HepG2 (cell line): ENCODE results near the gene FGGY. TPM values are rescaled to one million over a fixed set of nuclear protein-coding genes. Genes with fewer than 3 reads are reported as not detected.

Experiments
- ATAC-seq: fragments of 200-7000 bp; cut with Tn5 transposase; 3 replicates; pipeline ENCODE4 v1.9.1; 2020; ENCODE audit warnings: mild to moderate bottlenecking, moderate library complexity
- BruUV-seq: library from RNA; stranded (reverse); fragments of 400-500 nt; replicated peaks from 2 replicates; lab custom pipeline; 2021; lab: Mats Ljungman, UMichigan
- CTCF ChIA-PET: fragments of 300-600 bp; formaldehyde crosslinking; extraction: SDS; loops from one replicate; lab custom pipeline; 2021; ENCODE audit warnings: low total read pairs, inconsistent platforms, low intra/inter-chr PET ratio; lab: Yijun Ruan, JAX
- POLR2A ChIA-PET: fragments of 350-600 bp; sonication (Branson Sonifier 250); formaldehyde crosslinking; loops from one replicate; lab custom pipeline; 2020; ENCODE audit warnings: antibody characterized with exemption, inconsistent platforms; lab: Yijun Ruan, JAX
- DNase-seq: peaks from one replicate; pipeline ENCODE4 v3.0.0-alpha.2; 2015; ENCODE audit warnings: low spot score
- FAIRE-seq: peaks from 3 replicates; lab custom pipeline; 2011; peaks lifted over from hg19 to GRCh38; lab: Jason Lieb, UNC
- H2AFZ ChIP-seq: one replicate; pipeline ENCODE4 v1.6.1; 2011; ENCODE audit warnings: low read length, inconsistent platforms
- H3K27ac ChIP-seq: fragments of 300-600 bp; 3 replicates; pipeline ENCODE4 v1.8.0; 2011; ENCODE audit warnings: mixed run types, mild to moderate bottlenecking, mixed read lengths, low read length, inconsistent platforms; ENCODE audit not compliant: insufficient read depth; ENCODE audit errors: extremely low read length
- H3K27me3 ChIP-seq, 2 experiments: fragments of 200-600 bp in 1 of 2; 2 replicates in 1 of 2; 3 replicates in 1 of 2; pipeline versions ENCODE4 v1.6.0 to v1.8.0; 2011; ENCODE audit warnings: low read length in 2 of 2, mild to moderate bottlenecking in 2 of 2, moderate library complexity in 2 of 2, inconsistent platforms in 1 of 2; ENCODE audit not compliant: insufficient read depth in 2 of 2, control insufficient read depth in 1 of 2
- H3K36me3 ChIP-seq, 2 experiments: fragments of 200-600 bp in 1 of 2; replicated peaks in 1 of 2; 2 replicates in 1 of 2; 3 replicates in 1 of 2; pipeline versions ENCODE4 v1.5.1 to v1.8.0; 2011; ENCODE audit warnings: low read length in 2 of 2, inconsistent platforms in 1 of 2; ENCODE audit not compliant: insufficient read depth in 2 of 2, control insufficient read depth in 1 of 2
- H3K4me1 ChIP-seq: 2 replicates; pipeline ENCODE4 v1.5.1; 2012; ENCODE audit warnings: low read length, inconsistent platforms; ENCODE audit not compliant: insufficient read depth
- H3K4me2 ChIP-seq: 2 replicates; pipeline ENCODE4 v1.6.0; 2011; ENCODE audit warnings: low read depth, low read length, inconsistent platforms
- H3K4me3 ChIP-seq, 3 experiments: fragments of 200-600 bp in 1 of 3; sonication (generic), shearing (Covaris generic) in 1 of 3; replicated peaks in 1 of 3; 2 replicates each; pipeline ENCODE4 v1.5.1; 2011 to 2016; ENCODE audit warnings: low read length in 3 of 3, inconsistent platforms in 2 of 3, low read depth in 2 of 3, mild to moderate bottlenecking in 2 of 3, control low read depth in 1 of 3, mixed read lengths in 1 of 3; ENCODE audit not compliant: insufficient read depth in 1 of 3
- H3K79me2 ChIP-seq: one replicate; pipeline ENCODE4 v1.6.1; 2011; ENCODE audit warnings: low read length, inconsistent platforms; ENCODE audit not compliant: insufficient read depth
- H3K9ac ChIP-seq: 2 replicates; pipeline ENCODE4 v1.6.0; 2011; ENCODE audit warnings: mild to moderate bottlenecking, low read depth, low read length, inconsistent platforms; ENCODE audit not compliant: insufficient read depth
- H3K9me3 ChIP-seq: 2 replicates; pipeline ENCODE4 v1.5.1; 2012; ENCODE audit warnings: mild to moderate bottlenecking, low read length
- H4K20me1 ChIP-seq: 2 replicates; pipeline ENCODE4 v1.6.0; 2011; ENCODE audit warnings: inconsistent platforms, mild to moderate bottlenecking, low read length, moderate library complexity; ENCODE audit not compliant: insufficient read depth
- BCL6 ChIP-seq: IDR thresholded peaks from 2 replicates; pipeline ENCODE4 v1.6.1; 2016; ENCODE audit warnings: missing genetic modification reagents, missing compliant biosample characterization
- EEA1 ChIP-seq: sonication (generic); formaldehyde crosslinking; IDR thresholded peaks from 2 replicates; pipeline ENCODE4 v1.5.1; 2020; ENCODE audit warnings: mild to moderate bottlenecking, missing genetic modification reagents, borderline replicate concordance
- FOXP1 ChIP-seq, 2 experiments: fragments of 450-650 bp in 1 of 2; IDR thresholded peaks; 2 replicates each; pipeline ENCODE4 v1.6.1; 2017 to 2018; ENCODE audit warnings: antibody characterized with exemption in 1 of 2
- GATAD1 ChIP-seq: IDR thresholded peaks from 2 replicates; pipeline ENCODE4 v1.6.1; 2016; ENCODE audit warnings: missing genetic modification reagents, missing compliant biosample characterization
- HMGXB3 ChIP-seq: sonication (generic); formaldehyde crosslinking; IDR thresholded peaks from 2 replicates; pipeline ENCODE4 v1.4.0; 2020; ENCODE audit warnings: missing genetic modification reagents, borderline replicate concordance
- ISL2 ChIP-seq: sonication (generic); formaldehyde crosslinking; IDR thresholded peaks from 2 replicates; pipeline ENCODE4 v1.5.0; 2020; ENCODE audit warnings: missing genetic modification reagents
- ISX ChIP-seq: sonication (generic); formaldehyde crosslinking; conservative IDR thresholded peaks from 2 replicates; pipeline ENCODE4 v1.5.0; 2020; ENCODE audit warnings: missing genetic modification reagents
- MED1 ChIP-seq: sonication (generic); formaldehyde crosslinking; IDR thresholded peaks from 2 replicates; pipeline ENCODE4 v1.4.0; 2020; ENCODE audit warnings: missing genetic modification reagents
- ZHX1 ChIP-seq: sonication (generic); formaldehyde crosslinking; IDR thresholded peaks from 2 replicates; pipeline ENCODE4 v1.8.1; 2022; ENCODE audit warnings: low read depth, mild to moderate bottlenecking, missing genetic modification reagents
- ZMYM2 ChIP-seq: sonication (generic); formaldehyde crosslinking; IDR thresholded peaks from 2 replicates; pipeline ENCODE4 v1.8.0; 2022; ENCODE audit warnings: mild to moderate bottlenecking, missing genetic modification reagents
- ZNF263 ChIP-seq: sonication (generic); formaldehyde crosslinking; IDR thresholded peaks from 2 replicates; pipeline ENCODE4 v1.4.0; 2020; ENCODE audit warnings: missing genetic modification reagents
- ZNF761 ChIP-seq: sonication (generic); formaldehyde crosslinking; conservative IDR thresholded peaks from 2 replicates; pipeline ENCODE4 v1.4.0; 2020; ENCODE audit warnings: mild to moderate bottlenecking, missing genetic modification reagents
- ZNF781 ChIP-seq: sonication (generic); formaldehyde crosslinking; IDR thresholded peaks from 2 replicates; pipeline ENCODE4 v1.5.1; 2020; ENCODE audit warnings: borderline replicate concordance, mild to moderate bottlenecking, missing genetic modification reagents; ENCODE audit errors: not compliant biosample characterization
- WGBS: methylation state at CpG from one replicate; pipeline ENCODE4 v1.1.6; 2017; ENCODE audit warnings: low lambda C conversion rate; 5-methylcytosine and 5-hydroxymethylcytosine counted together
- in situ Hi-C: cut with HindIII; loops from 2 replicates; pipeline ENCODE4 v1.10.0; 2017; ENCODE audit warnings: low pct_unique_long_range_greater_than_20kb; ENCODE audit not compliant: extremely low pct_ligation_motif_present
- intact Hi-C: fragments of 100-400 bp; cut with micrococcal nuclease; formaldehyde crosslinking; loops from one replicate; pipeline ENCODE4 v1.10.0; 2022; ENCODE audit not compliant: unreplicated experiment
- polyA plus RNA-seq, 8 experiments: library from polyadenylated mRNA; depleted of rRNA in 3 of 8; stranded (reverse) in 7 of 8; unstranded in 1 of 8; fragments of >200 nt; fragmentation: Illumina TruSeq in 4 of 8; extraction: Trizol in 4 of 8; gene quantifications; 2 replicates each; pipeline versions ENCODE4 v1.2.1 to v1.2.3, GENCODE V29; 2011 to 2016; ENCODE audit warnings: low read depth in 4 of 8, missing spikeins in 1 of 8, mixed read lengths in 1 of 8; ENCODE audit not compliant: insufficient read depth in 1 of 8
- total RNA-seq, 5 experiments: library from RNA; depleted of rRNA; stranded (reverse); fragments of >200 nt; fragmentation: Illumina TruSeq; extraction: Trizol; gene quantifications; 2 replicates each; pipeline ENCODE4 v1.2.3, GENCODE V29; 2016; ENCODE audit warnings: low read depth in 1 of 5
- TF ChIP-seq, protein P1 (sequence below): sonication (generic); formaldehyde crosslinking; IDR thresholded peaks from 2 replicates; pipeline ENCODE4 v1.4.0; 2020; ENCODE audit warnings: missing genetic modification reagents, low read depth, mild to moderate bottlenecking, borderline replicate concordance
- TF ChIP-seq, protein P2 (sequence below): sonication (generic); formaldehyde crosslinking; IDR thresholded peaks from 2 replicates; pipeline ENCODE4 v1.4.0; 2020; ENCODE audit warnings: mild to moderate bottlenecking, low read depth, missing genetic modification reagents

The FGGY gene
- total and polyA plus RNA-seq, 2 of the 13 experiments (the other 11 are each of a cell fraction or from before 2014, with no cell fraction given), result 15.7 to 27.5 TPM

- TF ChIP-seq EEA1 (CRISPR knock-in tag) (no peak), ZNF781 (no peak), ZHX1 (no peak), FOXP1 (IDR thresholded peaks at IDR 0.05) (no peak), FOXP1 (CRISPR knock-in tag; IDR thresholded peaks at IDR 0.05) (no peak), ZNF761 (no peak)
- TF ChIP-seq, all 625 proteins: peak for 0
These were observed 344.9 kb downstream of the FGGY start (continued) for GRCh38 chr1:59641836-59642235.

DNA sequence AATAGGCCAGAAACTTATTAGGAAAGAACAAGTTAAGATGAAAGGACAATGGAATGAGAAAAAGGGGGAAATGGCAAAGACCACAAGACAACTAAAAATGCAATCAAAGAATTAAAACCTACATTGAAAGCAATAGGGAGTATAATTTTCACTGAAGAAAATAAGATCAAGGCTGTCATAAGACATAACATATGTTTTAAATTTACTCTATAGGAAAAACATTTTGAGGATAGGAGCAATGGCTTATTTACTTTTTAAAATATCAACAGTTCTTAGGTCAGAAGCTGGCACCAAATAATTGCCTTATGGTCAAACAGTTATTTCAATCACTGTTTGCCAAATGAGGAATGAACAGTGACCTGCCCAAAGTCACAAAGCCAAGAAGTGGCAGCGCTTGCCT is 346.6 kb downstream of the FGGY start:
- peaks cover 79% of the 10 kb centered on the region for H3K4me1 ChIP-seq
- H4K20me1 ChIP-seq, result no peaks in the 10 kb centered on the region
- no peaks in the 10 kb centered on the region for H3K79me2 ChIP-seq
- no peak overlapping the region for H3K27ac ChIP-seq
- DNase-seq (no peak), ATAC-seq (no peak), FAIRE-seq (no peak)
- no peaks in the 10 kb centered on the region for H3K27me3 ChIP-seq
- H3K36me3 ChIP-seq, result no peaks in the 10 kb centered on the region
- H3K9me3 ChIP-seq, result no peaks in the 10 kb centered on the region
- peak overlapping the region; percentile 10; the same call in 1 of the 2 replicates for H3K4me2 ChIP-seq
- H3K9ac ChIP-seq, result no peak overlapping the region
- POLR2A ChIA-PET, result no interaction called here
- H3K4me3 ChIP-seq, result no peak overlapping the region
- in situ Hi-C loops (no loop called here), intact Hi-C loops (no loop called here)
- CTCF ChIA-PET, result no interaction called here
- WGBS, result 64% methylated on average over 1 of the region's 1 CpG
- H2AFZ ChIP-seq, result no peak overlapping the region
- BruUV-seq, result no TSS peak
- TF ChIP-seq ISL2 (CRISPR knock-in tag), result no peak
- TF ChIP-seq, protein P1, sequence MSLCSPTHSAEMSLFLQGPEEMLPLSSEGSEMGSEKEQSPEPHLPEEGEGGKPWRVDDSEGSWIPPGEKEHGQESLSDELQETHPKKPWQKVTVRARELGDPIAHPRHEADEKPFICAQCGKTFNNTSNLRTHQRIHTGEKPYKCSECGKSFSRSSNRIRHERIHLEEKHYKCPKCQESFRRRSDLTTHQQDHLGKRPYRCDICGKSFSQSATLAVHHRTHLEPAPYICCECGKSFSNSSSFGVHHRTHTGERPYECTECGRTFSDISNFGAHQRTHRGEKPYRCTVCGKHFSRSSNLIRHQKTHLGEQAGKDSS (CRISPR knock-in tag), result no peak
- TF ChIP-seq GATAD1 (CRISPR knock-in tag), result no peak
- TF ChIP-seq HMGXB3, result no peak
- no peak for TF ChIP-seq BCL6 (CRISPR knock-in tag)
- no peak for TF ChIP-seq ISX (CRISPR knock-in tag)
- TF ChIP-seq ZMYM2 (CRISPR knock-in tag), result no peak
- TF ChIP-seq, protein P2, sequence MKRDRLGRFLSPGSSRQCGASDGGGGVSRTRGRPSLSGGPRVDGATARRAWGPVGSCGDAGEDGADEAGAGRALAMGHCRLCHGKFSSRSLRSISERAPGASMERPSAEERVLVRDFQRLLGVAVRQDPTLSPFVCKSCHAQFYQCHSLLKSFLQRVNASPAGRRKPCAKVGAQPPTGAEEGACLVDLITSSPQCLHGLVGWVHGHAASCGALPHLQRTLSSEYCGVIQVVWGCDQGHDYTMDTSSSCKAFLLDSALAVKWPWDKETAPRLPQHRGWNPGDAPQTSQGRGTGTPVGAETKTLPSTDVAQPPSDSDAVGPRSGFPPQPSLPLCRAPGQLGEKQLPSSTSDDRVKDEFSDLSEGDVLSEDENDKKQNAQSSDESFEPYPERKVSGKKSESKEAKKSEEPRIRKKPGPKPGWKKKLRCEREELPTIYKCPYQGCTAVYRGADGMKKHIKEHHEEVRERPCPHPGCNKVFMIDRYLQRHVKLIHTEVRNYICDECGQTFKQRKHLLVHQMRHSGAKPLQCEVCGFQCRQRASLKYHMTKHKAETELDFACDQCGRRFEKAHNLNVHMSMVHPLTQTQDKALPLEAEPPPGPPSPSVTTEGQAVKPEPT (CRISPR knock-in tag), result no peak
- no peak for TF ChIP-seq ZNF263 (CRISPR knock-in tag)
- no peak for TF ChIP-seq ZNF761
- no peak for TF ChIP-seq MED1
